MM.1S (cell line): ENCODE data around the gene FSIP1.

ENCODE experiments used
- DNase-seq: peaks from one replicate; pipeline ENCODE4 v3.0.0-alpha.2; 2015
- H2AFZ ChIP-seq: fragments of 300-600 bp; sonication (generic); 2 replicates; pipeline ENCODE4 v1.6.0; 2016; ENCODE audit warnings: antibody characterized with exemption, low read length
- H3F3A ChIP-seq: fragments of 300-600 bp; sonication (generic); 2 replicates; pipeline ENCODE4 v1.6.1; 2016; ENCODE audit warnings: mild to moderate bottlenecking, antibody characterized with exemption, low read length, moderate library complexity, mixed read lengths; ENCODE audit not compliant: insufficient read depth
- H3K27ac ChIP-seq: fragments of 300-600 bp; sonication (generic); 2 replicates; pipeline ENCODE4 v1.5.1; 2016; ENCODE audit warnings: mild to moderate bottlenecking, low read length
- H3K27me3 ChIP-seq: fragments of 300-600 bp; sonication (generic); replicated peaks from 2 replicates; pipeline ENCODE4 v1.6.0; 2016; ENCODE audit warnings: low read length; ENCODE audit not compliant: insufficient read depth
- H3K36me3 ChIP-seq: fragments of 300-600 bp; sonication (generic); replicated peaks from 2 replicates; pipeline ENCODE4 v1.6.1; 2016; ENCODE audit warnings: mild to moderate bottlenecking, low read length, mixed read lengths; ENCODE audit not compliant: insufficient read depth
- H3K4me1 ChIP-seq: fragments of 300-600 bp; sonication (generic); 2 replicates; pipeline ENCODE4 v1.6.1; 2016; ENCODE audit warnings: low read length, mixed read lengths
- H3K4me2 ChIP-seq: fragments of 300-600 bp; sonication (generic); 2 replicates; pipeline ENCODE4 v1.6.0; 2016; ENCODE audit warnings: low read depth, low read length
- H3K4me3 ChIP-seq: fragments of 300-600 bp; sonication (generic); 2 replicates; pipeline ENCODE4 v1.5.1; 2016; ENCODE audit warnings: low read length, mixed read lengths
- H3K79me2 ChIP-seq: fragments of 300-600 bp; sonication (generic); 2 replicates; pipeline ENCODE4 v1.6.1; 2016; ENCODE audit warnings: mixed run types, low read length, mixed read lengths
- H3K9ac ChIP-seq: fragments of 300-600 bp; sonication (generic); 2 replicates; pipeline ENCODE4 v1.6.1; 2016; ENCODE audit warnings: low read length, mixed read lengths
- H3K9me2 ChIP-seq: fragments of 300-600 bp; sonication (generic); replicated peaks from 2 replicates; pipeline ENCODE4 v1.6.1; 2016; ENCODE audit warnings: mild to moderate bottlenecking, low read length, mixed read lengths; ENCODE audit not compliant: insufficient read depth
- H3K9me3 ChIP-seq: fragments of 300-600 bp; sonication (generic); replicated peaks from 2 replicates; pipeline ENCODE4 v1.6.1; 2016; ENCODE audit warnings: mild to moderate bottlenecking, low read length, mixed read lengths; ENCODE audit not compliant: insufficient read depth
- H4K20me1 ChIP-seq: fragments of 300-600 bp; sonication (generic); 2 replicates; pipeline ENCODE4 v1.6.1; 2016; ENCODE audit warnings: mild to moderate bottlenecking, low read length, moderate library complexity, mixed read lengths; ENCODE audit not compliant: insufficient read depth
- CTCF ChIP-seq: fragments of 300-600 bp; sonication (generic); IDR thresholded peaks from 2 replicates; pipeline ENCODE4 v1.5.1; 2016; ENCODE audit warnings: antibody characterized with exemption, low read length, mixed read lengths
- EZH2 ChIP-seq: fragments of 300-600 bp; sonication (generic); optimal IDR thresholded peaks from 2 replicates; pipeline ENCODE3; 2017; ENCODE audit warnings: low read depth, mild to moderate bottlenecking, antibody characterized with exemption, low read length, mixed read lengths
- EZH2phosphoT487 ChIP-seq: fragments of 300-600 bp; sonication (generic); IDR thresholded peaks from 2 replicates; pipeline ENCODE4 v1.6.1; 2018; ENCODE audit warnings: antibody characterized with exemption, low read length

FSIP1 gene

GRCh38 chr15:39638041-39638440, 144.6 kb downstream of the FSIP1 start:
- TF ChIP-seq EZH2phosphoT487 (no peak), EZH2 (no peak), CTCF (no peak)
- H3K36me3 ChIP-seq: no peaks in the 10 kb centered on the region
- H3K4me2 ChIP-seq: no peak overlapping the region
- H3K27ac ChIP-seq: no peak overlapping the region
- H3K9me2 ChIP-seq: no peaks in the 10 kb centered on the region
- H3K9me3 ChIP-seq: no peaks in the 10 kb centered on the region
- H3K4me1 ChIP-seq: no peaks in the 10 kb centered on the region
- no peak overlapping the region for H3K9ac ChIP-seq
- H3K79me2 ChIP-seq: no peaks in the 10 kb centered on the region
- no peaks in the 10 kb centered on the region for H3K27me3 ChIP-seq
- no peak for DNase-seq
- H3K4me3 ChIP-seq: no peak overlapping the region
- no peak overlapping the region for H2AFZ ChIP-seq
- H3F3A ChIP-seq: no peaks in the 10 kb centered on the region
- no peaks in the 10 kb centered on the region for H4K20me1 ChIP-seq

GRCh38 chr15:39631357-39631756, 151.3 kb downstream of the FSIP1 start:
- no peaks in the 10 kb centered on the region for H3K27me3 ChIP-seq
- H2AFZ ChIP-seq: no peak overlapping the region
- no peaks in the 10 kb centered on the region for H3F3A ChIP-seq
- peaks cover 21% of the 10 kb centered on the region for H3K4me1 ChIP-seq
- H3K27ac ChIP-seq: no peak overlapping the region
- H3K9me2 ChIP-seq: no peaks in the 10 kb centered on the region
- H3K36me3 ChIP-seq: no peaks in the 10 kb centered on the region
- TF ChIP-seq EZH2phosphoT487 (no peak), CTCF (no peak), EZH2 (no peak)
- H3K79me2 ChIP-seq: no peaks in the 10 kb centered on the region
- H3K9ac ChIP-seq: no peak overlapping the region
- no peak overlapping the region for H3K4me2 ChIP-seq
- no peak overlapping the region for H3K4me3 ChIP-seq
- no peak for DNase-seq
- H3K9me3 ChIP-seq: no peaks in the 10 kb centered on the region
- no peaks in the 10 kb centered on the region for H4K20me1 ChIP-seq

GRCh38 chr15:39629906-39630305, 152.7 kb downstream of the FSIP1 start:
- TF ChIP-seq EZH2 (no peak), EZH2phosphoT487 (no peak), CTCF (no peak)
- Histone ChIP-seq H2AFZ (peak overlapping the region; percentile 35; the same call in 1 of the 2 replicates), H3K36me3 (no peaks in the 10 kb centered on the region), H3K4me1 (peaks cover 36% of the 10 kb centered on the region), H3F3A (peaks cover 5% of the 10 kb centered on the region), H3K9ac (no peak overlapping the region), H3K79me2 (no peaks in the 10 kb centered on the region), H3K27ac (peak overlapping the region; percentile 49; the same call in 1 of the 2 replicates), H3K4me2 (0 out of 2 replicates have a peak overlapping the region, but pooled peaks have one; percentile 33), H3K4me3 (no peak overlapping the region), H3K9me3 (no peaks in the 10 kb centered on the region), H3K9me2 (no peaks in the 10 kb centered on the region), H4K20me1 (no peaks in the 10 kb centered on the region), H3K27me3 (no peaks in the 10 kb centered on the region)
- DNase-seq: no peak
